M059J (cell line): ENCODE measurements around the gene UMODL1. TPM values are rescaled to one million over a fixed set of nuclear protein-coding genes. Genes with fewer than 3 reads are reported as not detected.
"Not testable (repeated sequence)": the region's sequence is repeated elsewhere in the genome, so short reads cannot be mapped to it uniquely, and the experiment has no call there.

Source experiments
- DNase-seq: peaks from one replicate; pipeline ENCODE4 v3.0.0-alpha.2; 2012; ENCODE audit warnings: low read depth
- total RNA-seq: library from RNA; depleted of rRNA; stranded (reverse); fragments of >200 nt; shearing (Covaris generic); gene quantifications from 2 replicates; pipeline ENCODE4 v1.2.3, GENCODE V29; 2014

Gene UMODL1
- total RNA-seq, 1 experiment from 2014 or later: not detected

GRCh38 chr21:42059141-42059540 lies 12.0 kb upstream of the UMODL1 start:
- DNase-seq: no peak

DNA sequence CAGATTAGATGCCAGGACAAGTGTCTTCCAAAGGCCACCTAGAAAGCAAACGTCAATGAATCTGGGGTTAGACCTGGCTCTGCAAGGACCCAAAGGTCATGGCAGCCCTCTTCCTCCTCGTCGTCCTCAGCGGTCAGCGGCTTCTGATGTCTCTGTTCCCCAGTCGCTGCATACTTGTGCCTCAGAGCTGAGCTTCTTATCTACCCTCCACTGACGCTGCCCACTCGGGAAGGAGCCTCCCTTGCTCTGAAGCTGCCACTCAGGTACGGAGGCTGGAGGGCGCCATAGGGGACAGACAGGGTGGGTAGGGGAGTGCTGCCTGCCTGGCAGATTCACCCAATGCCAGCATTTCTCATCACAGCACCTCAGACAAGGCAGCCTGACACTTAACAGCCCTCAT lies 11.4 kb upstream of the UMODL1 start:
- no peak for DNase-seq

DNA sequence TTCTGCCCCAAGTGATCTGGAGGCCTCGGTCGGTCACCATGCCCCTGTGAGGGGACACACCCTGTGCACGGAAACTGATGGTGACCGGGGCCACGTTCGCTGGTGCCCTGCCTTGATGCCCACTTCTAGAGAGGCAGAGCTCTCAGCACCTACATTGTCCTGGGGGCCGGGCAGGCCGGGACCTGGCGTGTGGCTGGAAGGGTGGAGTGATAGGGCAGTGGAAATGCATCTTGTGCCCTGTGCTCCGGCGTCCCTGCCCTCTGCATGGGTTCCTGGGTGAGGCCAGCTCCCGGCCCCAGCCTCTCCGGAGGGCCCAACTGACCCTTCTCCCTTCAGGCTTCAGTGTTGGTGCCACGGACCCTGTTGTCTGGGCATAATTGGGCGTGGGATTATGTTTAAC lies 11.0 kb upstream of the UMODL1 start:
- DNase-seq: no peak

GRCh38 chr21:42061195-42061985 lies 9.7 kb upstream of the UMODL1 start:
- no peak for DNase-seq

GRCh38 chr21:42061986-42062235 lies 9.2 kb upstream of the UMODL1 start:
- no peak for DNase-seq

DNA sequence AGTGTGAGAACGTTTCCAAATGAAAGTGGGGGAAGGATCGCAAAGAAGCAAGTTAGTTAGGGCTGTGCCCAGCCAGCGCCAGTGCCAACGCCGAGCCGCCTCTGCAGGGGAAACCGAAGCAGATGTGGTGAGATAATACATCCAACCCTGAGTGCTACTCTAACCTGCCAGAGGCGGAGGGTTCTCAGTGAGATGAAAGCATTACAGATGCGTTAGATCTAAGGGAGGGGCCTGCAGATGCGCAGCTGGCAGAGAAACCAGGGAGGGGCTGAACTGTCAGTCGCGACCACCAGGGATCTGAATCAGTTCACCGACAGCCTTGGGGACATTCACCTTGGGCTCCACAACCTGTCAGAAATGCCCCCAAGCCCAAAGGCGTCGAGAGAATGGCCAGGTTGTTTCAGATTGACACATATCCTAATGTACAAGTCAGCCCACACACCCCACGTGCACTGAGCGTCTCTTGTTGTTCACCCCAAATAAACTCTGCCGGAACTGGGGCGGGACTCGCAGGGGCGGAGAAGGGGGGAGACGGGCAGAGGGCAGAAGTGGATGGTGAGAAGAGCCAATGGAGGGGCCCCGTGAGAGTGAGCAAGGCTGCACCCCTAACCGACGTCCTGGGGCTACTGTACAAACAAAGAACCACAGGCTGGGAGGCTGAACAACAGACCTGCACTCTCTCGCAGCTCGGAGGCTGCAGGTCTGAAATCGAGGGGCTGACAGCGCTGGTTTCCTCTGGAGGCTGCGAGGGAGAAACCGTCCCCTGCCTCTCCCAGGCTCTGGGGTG lies 8.7 kb upstream of the UMODL1 start:
- no peak for DNase-seq

- DNase-seq: no peak
These were observed 7.9 kb upstream of the UMODL1 start for GRCh38 chr21:42063191-42063570.

- no peak for DNase-seq
These were observed 7.3 kb upstream of the UMODL1 start for GRCh38 chr21:42063571-42064521.

DNA sequence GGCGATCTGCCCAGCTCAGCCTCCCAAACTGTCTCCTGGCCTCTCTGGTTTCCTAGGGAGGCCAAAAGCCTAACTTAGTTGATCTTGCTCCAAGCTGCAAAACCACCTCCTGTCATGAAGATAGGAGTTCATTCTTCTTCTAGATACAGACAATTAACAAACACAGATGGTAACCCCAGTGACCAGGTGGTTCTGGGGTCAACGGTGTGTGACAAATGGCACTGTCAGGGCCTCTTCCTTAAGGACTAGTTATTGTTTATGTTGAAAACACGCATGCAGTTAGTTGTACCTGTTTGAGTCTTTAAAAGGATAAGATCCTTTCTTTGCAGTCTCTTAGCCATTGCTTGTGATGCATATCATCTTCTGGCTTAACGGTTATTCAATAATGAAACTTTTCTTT lies 4.6 kb upstream of the UMODL1 start:
- no peak for DNase-seq

DNA sequence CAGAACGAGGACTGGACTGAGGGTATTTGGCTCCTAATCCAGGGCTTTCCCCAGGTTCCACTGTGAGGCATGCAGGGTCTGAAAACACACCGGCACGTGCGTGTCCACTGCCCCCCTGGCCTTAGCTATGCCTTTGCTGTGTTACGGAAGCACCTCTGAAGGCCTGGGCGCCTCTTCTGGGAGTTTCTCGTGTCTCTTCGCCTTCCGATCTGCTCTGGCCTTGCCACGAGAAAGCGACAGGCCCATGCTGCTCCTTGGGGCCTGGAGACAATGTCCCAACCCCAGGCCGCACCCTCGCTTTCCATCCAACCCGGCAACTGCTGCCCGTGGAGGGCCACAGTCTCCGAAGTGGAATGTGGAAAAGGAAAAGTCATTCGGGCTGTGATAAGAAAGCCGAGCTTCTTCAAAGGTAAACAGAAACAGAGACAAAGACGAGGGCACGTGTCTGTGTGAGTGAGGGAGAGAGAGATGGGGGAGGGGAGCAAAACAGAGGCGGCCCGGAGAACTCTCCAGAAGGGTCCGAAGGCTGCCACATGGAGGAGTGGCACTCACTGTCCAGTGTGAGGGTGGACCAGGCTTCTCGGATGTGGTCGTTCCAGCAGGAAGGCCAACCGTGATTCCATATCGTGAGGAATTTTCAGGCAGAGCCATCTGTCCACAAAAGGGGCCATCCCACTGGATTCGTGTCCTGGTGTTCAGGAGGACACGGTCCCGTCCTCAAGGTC lies 3.4 kb upstream of the UMODL1 start:
- no peak for DNase-seq

DNA sequence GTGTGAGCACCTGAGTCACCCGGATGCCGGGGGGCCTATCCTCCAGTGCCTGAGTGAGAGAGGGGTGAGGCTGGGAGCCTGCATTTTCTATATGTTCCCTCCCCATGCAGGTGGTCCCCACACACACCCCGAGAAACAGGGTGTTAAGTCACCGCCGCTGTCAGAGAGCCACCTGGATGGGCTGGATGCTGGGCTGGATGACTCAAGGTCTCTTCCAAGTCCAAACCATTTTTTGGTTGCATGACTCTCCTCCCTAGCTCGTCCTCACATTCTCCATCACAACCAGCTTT lies 2.9 kb upstream of the UMODL1 start:
- no peak for DNase-seq

GRCh38 chr21:42068592-42068991 lies 2.5 kb upstream of the UMODL1 start:
- no peak for DNase-seq

DNA sequence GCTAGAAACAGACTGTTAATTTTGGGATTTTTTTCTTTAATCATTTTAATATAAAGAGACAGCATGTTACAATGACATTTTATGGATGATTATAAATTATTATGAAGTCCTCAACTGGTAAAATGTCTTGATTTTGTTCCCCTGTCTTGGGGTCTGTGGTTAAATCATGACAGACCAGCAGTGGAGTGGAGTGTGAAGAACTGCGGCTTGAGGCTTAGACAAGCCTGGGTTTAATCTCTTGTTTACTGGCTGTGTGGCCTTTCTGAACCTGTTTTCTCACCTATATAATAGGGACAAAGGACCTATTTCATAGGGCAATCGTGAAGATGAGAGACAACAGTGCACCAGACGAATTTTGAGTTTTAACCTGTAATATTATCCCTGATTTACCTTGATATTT lies 1.8 kb upstream of the UMODL1 start:
- DNase-seq: no peak

DNA sequence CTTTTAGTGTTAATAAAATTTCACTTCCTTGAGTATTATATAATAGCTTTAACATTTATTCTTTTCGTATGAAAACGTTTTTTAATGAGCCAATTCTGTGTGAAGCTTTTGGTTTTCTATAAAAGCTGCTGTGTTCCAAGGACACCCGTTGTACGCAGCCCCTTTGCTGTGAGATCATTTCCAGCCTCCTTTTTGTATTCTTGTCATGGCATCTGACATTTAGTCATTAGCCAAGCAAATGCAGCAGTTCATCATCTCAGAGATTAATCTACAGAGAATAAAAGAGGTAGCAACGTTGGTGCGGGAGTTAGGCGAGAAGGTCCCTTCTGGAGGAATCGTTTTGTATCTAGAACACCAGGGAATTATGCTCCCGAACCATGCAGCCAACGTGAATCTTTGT lies 1.3 kb upstream of the UMODL1 start:
- no peak for DNase-seq

GRCh38 chr21:42073145-42074099 lies 2.3 kb downstream of the UMODL1 start:
- no peak for DNase-seq

GRCh38 chr21:42075686-42076471 lies 4.8 kb downstream of the UMODL1 start:
- no peak for DNase-seq

DNA sequence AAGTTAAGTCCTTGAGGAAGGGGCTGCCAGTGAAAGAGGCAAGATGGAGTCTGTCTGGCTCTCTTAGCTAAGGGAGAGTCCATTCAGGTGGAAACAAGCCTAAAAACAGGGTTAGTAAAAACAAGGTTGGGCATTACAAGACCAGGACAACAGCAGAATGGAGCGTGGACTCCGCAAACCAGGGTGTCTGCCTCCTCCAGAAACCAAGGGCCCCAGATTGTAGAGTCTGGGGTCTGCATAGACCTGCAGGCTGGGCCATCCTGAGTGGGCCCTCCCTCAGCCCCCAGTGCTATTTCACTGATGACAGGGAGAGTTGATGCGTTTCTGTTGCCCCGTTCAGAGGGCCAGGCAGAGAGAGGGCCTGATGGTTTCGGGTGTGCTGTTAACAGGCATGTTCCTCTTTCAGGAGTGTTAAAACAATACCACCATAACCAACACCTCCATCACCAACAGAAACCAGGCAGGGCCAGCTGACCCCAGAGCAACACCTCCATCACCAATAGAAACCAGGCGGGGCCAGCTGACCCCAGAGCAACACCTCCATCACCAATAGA lies 6.6 kb downstream of the UMODL1 start:
- not testable (repeated sequence) for DNase-seq

DNA sequence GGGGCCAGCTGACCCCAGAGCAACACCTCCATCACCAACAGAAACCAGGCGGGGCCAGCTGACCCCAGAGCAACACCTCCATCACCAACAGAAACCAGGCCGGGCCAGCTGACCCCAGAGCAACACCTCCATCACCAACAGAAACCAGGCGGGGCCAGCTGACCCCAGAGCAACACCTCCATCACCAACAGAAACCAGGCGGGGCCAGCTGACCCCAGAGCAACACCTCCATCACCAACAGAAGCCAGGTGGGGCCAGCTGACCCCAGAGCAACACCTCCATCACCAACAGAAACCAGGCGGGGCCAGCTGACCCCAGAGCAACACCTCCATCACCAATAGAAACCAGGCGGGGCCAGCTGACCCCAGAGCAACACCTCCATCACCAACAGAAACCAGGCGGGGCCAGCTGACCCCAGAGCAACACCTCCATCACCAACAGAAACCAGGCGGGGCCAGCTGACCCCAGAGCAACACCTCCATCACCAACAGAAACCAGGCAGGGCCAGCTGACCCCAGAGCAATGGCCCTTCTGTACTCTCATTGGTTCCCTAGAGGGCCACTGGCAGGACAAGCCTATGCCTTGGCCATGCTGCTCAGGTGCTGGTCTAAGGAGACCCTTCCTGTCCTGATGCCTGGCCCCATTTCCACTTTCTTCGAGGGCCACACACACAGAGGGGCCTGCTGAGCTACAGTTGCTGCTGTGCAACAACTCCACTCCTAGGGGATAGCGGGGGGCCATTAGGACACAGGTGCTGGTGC lies 7.3 kb downstream of the UMODL1 start:
- not testable (repeated sequence) for DNase-seq
